ENCODE data around the gene UGT1A1. TPM values are rescaled to one million over a fixed set of nuclear protein-coding genes. Genes with fewer than 3 reads are reported as not detected.

The UGT1A1 gene
- total RNA-seq, 1 experiment from 2014 or later = not detected

DNA sequence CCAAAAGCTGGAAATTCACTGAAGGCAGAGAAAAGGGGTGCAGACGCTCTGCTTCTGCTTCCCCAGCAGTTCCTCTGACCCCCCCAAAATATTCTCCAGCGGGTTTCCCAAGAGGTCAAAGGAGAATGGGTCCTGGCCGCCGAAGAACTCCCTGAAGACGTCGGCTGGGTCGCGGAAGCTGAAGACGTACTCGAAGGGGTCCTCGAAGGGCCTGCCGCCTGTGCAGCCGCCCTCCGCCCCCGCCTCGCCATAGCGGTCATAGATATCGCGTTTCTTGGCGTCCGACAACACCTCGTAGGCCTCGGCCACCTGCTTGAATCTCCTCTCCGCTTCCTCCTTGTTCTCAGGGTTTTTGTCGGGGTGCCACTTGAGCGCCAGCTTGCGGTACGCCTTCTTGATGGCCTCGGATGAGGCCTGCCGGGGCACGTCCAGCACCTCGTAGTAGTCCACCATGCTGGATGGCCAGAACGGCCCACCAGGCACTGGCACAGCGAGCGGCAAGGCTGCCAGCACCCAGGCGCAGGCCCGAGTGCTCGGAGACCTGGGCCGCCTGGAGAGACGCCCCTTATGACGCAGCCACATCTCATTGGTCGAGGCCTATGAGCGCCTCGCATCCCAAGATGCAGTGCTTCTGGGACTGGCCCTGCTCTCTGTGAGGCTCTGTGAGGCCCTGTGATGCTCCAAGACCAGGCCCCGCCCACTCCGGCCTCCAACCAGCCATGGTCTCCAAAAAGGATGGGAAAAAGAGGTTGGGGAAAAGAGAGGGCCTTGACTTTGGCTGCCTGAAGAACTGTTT lies 16.4 kb upstream of the UGT1A1 start:
- no peak overlapping the region for H3K9ac ChIP-seq (ENCODE audit: low read length)
- H3K4me1 ChIP-seq (ENCODE audit: control insufficient read depth in 1 of 2, insufficient read depth in 2 of 2, low read length in 2 of 2) = no peaks in the 10 kb centered on the region
- no peaks in the 10 kb centered on the region for H3K79me2 ChIP-seq (ENCODE audit: insufficient read depth, low read length)
- no peak for DNase-seq (ENCODE audit: low read depth, low spot score)
- no peak overlapping the region for H3K4me3 ChIP-seq (replicated peaks in 1 of 2; ENCODE audit: low read depth in 1 of 2, low read length in 2 of 2)
- CTCF ChIA-PET = no interaction called here
- H3K27me3 ChIP-seq (ENCODE audit: insufficient read depth, low read length) = no peaks in the 10 kb centered on the region
- intact Hi-C loops (cut with micrococcal nuclease) = no loop called here
- TF ChIP-seq RAD21 (IDR thresholded peaks at IDR 0.05; ENCODE audit: low read depth) (no peak), ZFX (IDR thresholded peaks at IDR 0.05) (no peak), SIN3A (IDR thresholded peaks at IDR 0.05; ENCODE audit: low read depth) (no peak), EGR1 (IDR thresholded peaks at IDR 0.05; ENCODE audit: low read depth) (no peak), POLR2A (IDR thresholded peaks at IDR 0.05; ENCODE audit: borderline replicate concordance, extremely low read depth, insufficient read depth, insufficient read length) (no peak), CBX3 (IDR thresholded peaks at IDR 0.05; ENCODE audit: low read depth) (no peak), JUND (IDR thresholded peaks at IDR 0.05) (no peak), FOSL1 (IDR thresholded peaks at IDR 0.05; ENCODE audit: low read depth) (no peak), SRF (IDR thresholded peaks at IDR 0.05; ENCODE audit: low read depth) (no peak), SP1 (IDR thresholded peaks at IDR 0.05; ENCODE audit: low read depth) (no peak), YY1 (IDR thresholded peaks at IDR 0.05; ENCODE audit: extremely low read depth, insufficient replicate concordance, low read depth, low read length) (no peak), ZNF274 (IDR thresholded peaks at IDR 0.05; ENCODE audit: low read depth, low read length) (no peak), POLR2AphosphoS5 (IDR thresholded peaks at IDR 0.05; ENCODE audit: low read depth, low read length) (no peak)
- TF ChIP-seq, protein P1, sequence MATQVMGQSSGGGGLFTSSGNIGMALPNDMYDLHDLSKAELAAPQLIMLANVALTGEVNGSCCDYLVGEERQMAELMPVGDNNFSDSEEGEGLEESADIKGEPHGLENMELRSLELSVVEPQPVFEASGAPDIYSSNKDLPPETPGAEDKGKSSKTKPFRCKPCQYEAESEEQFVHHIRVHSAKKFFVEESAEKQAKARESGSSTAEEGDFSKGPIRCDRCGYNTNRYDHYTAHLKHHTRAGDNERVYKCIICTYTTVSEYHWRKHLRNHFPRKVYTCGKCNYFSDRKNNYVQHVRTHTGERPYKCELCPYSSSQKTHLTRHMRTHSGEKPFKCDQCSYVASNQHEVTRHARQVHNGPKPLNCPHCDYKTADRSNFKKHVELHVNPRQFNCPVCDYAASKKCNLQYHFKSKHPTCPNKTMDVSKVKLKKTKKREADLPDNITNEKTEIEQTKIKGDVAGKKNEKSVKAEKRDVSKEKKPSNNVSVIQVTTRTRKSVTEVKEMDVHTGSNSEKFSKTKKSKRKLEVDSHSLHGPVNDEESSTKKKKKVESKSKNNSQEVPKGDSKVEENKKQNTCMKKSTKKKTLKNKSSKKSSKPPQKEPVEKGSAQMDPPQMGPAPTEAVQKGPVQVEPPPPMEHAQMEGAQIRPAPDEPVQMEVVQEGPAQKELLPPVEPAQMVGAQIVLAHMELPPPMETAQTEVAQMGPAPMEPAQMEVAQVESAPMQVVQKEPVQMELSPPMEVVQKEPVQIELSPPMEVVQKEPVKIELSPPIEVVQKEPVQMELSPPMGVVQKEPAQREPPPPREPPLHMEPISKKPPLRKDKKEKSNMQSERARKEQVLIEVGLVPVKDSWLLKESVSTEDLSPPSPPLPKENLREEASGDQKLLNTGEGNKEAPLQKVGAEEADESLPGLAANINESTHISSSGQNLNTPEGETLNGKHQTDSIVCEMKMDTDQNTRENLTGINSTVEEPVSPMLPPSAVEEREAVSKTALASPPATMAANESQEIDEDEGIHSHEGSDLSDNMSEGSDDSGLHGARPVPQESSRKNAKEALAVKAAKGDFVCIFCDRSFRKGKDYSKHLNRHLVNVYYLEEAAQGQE (IDR thresholded peaks at IDR 0.05; ENCODE audit: low read depth) = no peak
- TF ChIP-seq, protein P2, sequence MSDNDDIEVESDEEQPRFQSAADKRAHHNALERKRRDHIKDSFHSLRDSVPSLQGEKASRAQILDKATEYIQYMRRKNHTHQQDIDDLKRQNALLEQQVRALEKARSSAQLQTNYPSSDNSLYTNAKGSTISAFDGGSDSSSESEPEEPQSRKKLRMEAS (IDR thresholded peaks at IDR 0.05) = no peak
- TF ChIP-seq, protein P3, sequence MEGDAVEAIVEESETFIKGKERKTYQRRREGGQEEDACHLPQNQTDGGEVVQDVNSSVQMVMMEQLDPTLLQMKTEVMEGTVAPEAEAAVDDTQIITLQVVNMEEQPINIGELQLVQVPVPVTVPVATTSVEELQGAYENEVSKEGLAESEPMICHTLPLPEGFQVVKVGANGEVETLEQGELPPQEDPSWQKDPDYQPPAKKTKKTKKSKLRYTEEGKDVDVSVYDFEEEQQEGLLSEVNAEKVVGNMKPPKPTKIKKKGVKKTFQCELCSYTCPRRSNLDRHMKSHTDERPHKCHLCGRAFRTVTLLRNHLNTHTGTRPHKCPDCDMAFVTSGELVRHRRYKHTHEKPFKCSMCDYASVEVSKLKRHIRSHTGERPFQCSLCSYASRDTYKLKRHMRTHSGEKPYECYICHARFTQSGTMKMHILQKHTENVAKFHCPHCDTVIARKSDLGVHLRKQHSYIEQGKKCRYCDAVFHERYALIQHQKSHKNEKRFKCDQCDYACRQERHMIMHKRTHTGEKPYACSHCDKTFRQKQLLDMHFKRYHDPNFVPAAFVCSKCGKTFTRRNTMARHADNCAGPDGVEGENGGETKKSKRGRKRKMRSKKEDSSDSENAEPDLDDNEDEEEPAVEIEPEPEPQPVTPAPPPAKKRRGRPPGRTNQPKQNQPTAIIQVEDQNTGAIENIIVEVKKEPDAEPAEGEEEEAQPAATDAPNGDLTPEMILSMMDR (IDR thresholded peaks at IDR 0.05 in 2 of 3, conservative IDR thresholded peaks at IDR 0.05 in 1 of 3; ENCODE audit: borderline replicate concordance in 1 of 3, insufficient read depth in 1 of 3, low read depth in 2 of 3, low read length in 2 of 3) = no peak
- RAD21 ChIA-PET (ENCODE audit: low non-redundant PET in 1 of 2, low total read pairs in 2 of 2, uncharacterized antibody in 2 of 2, unreplicated experiment in 2 of 2) = no interaction called here
- BruUV-seq (replicated peaks) = no TSS peak
- H3K27ac ChIP-seq (ENCODE audit: low read depth, low read length) = no peak overlapping the region
- no peaks in the 10 kb centered on the region for H3K9me3 ChIP-seq (ENCODE audit: control insufficient read depth in 1 of 2, insufficient read depth in 1 of 2, low read depth in 1 of 2, low read length in 2 of 2)
- no peak overlapping the region for H3K4me2 ChIP-seq (ENCODE audit: low read length)
- H3K36me3 ChIP-seq (ENCODE audit: control insufficient read depth in 1 of 2, insufficient read depth in 2 of 2, low read length in 2 of 2) = no peaks in the 10 kb centered on the region
- H4K20me1 ChIP-seq (ENCODE audit: insufficient read depth) = no peaks in the 10 kb centered on the region
- H3K9me2 ChIP-seq (ENCODE audit: insufficient read depth) = no peaks in the 10 kb centered on the region
- ATAC-seq = no peak
- no peak overlapping the region for H2AFZ ChIP-seq (ENCODE audit: low read depth, low read length, poor library complexity, severe bottlenecking)
- POLR2A ChIA-PET = no interaction called here
